Stimulated activated CD4-positive, alpha-beta T cell treated with anti-CD3 and anti-CD28 coated beads, Interleukin-1b, Interleukin-23, amount 100 ng/mL, for 4 hours (primary cell): ENCODE measurements around the gene CFC1.
"Not testable (repeated sequence)": the region's sequence is repeated elsewhere in the genome, so short reads cannot be mapped to it uniquely, and the experiment has no call there.

Experiments
- DNase-seq, 2 donors: peaks; one replicate each; pipeline ENCODE4 v3.0.0-alpha.2; 2020; ENCODE audit warnings: low read depth in 2 of 2

CFC1 gene

DNA sequence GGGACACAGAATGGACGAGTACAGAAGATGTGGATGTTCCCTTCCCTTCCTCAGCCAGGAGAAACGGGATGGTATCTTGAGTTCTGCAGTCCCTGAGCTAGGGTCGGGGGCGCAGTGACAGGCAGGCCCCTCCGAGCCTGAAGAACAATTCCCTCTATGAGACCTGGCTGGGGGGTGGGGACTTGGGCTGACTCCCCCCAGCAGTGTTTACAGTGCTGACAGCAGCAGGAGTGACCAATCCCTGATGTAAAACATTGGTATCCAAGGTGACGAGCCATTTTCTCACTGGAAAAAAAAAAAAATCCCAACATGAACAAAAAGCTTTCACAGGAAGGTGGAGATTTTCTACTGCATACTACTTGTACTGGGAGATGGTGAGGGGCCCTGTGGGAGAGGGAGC is at the start of gene CFC1:
Gene CFC1 (minus strand): TSS at position 183 of the 400 bp plus-strand sequence. CDS start 288 bp downstream, outside the sequence.
- DNase-seq: not testable (repeated sequence)

GRCh38 chr2:130641688-130642087 is 42.3 kb upstream of the CFC1 start:
- DNase-seq: not testable (repeated sequence)

DNA sequence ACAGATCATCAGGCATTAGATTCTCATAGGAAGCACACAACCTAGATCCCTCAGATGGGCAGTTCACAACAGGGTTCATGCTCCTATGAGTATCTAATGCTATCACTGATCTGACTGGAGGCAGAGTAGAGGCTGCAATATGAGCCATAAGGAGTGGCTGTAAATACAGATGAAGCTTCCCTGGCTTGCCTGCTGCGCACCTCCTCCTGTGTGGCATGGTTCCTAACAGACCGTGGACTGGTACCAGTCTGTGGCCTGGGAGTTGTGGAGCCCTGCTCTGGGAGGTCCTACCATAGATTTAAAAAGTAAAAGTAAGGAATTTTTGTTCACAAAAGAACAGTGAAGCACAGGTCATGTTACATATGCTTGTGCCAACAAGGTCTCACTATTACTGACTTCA is 39.6 kb upstream of the CFC1 start:
- DNase-seq: not testable (repeated sequence)

- DNase-seq: not testable (repeated sequence)
Observed at GRCh38 chr2:130628784-130629475, 29.6 kb upstream of the CFC1 start.

GRCh38 chr2:130611140-130611539 is 11.8 kb upstream of the CFC1 start, which contains the start of gene POTEJ:
TSS of gene POTEJ (plus strand) at chr2:130611440. CDS start at chr2:130611533, 93 bp downstream.
- not testable (repeated sequence) for DNase-seq

GRCh38 chr2:130610486-130610885 is 11.1 kb upstream of the CFC1 start:
- DNase-seq: not testable (repeated sequence)

- DNase-seq: not testable (repeated sequence)
Observed at GRCh38 chr2:130609002-130609920, 9.9 kb upstream of the CFC1 start.

DNA sequence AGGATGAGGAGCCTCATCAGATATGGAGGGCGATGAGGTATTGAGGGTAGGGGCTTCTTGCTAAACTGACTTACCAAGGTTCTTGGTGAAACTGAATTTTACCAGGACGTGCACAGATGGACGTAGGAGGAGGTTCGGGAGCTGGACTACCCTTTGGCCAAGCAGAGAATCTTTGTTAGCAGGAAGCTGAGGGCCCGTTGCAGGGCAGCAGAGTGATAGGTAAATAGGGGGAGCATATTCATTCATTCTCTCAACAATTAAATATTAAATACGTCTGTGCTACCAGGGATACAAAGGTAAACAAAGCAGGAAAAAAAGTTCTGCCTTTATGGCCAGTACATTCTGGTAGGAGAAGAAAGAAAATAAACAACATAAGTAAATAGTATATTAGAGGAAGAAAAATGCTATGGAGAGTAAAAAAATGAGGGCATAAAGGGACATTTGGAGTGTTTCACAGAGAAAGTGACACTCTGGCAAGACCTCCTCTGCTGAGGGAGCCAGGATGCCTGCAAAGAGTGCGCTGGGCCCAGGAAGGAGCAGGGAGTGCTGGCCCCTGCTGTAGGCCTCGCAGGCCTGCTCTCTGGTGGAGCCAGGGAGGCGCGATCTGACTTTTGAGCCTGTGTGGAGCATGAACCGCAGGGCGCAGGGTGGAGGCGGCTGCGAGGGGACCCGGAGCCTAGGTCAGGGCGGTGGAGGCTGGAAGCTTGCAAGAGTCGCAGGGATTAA is 9.1 kb upstream of the CFC1 start:
- DNase-seq: not testable (repeated sequence)

DNA sequence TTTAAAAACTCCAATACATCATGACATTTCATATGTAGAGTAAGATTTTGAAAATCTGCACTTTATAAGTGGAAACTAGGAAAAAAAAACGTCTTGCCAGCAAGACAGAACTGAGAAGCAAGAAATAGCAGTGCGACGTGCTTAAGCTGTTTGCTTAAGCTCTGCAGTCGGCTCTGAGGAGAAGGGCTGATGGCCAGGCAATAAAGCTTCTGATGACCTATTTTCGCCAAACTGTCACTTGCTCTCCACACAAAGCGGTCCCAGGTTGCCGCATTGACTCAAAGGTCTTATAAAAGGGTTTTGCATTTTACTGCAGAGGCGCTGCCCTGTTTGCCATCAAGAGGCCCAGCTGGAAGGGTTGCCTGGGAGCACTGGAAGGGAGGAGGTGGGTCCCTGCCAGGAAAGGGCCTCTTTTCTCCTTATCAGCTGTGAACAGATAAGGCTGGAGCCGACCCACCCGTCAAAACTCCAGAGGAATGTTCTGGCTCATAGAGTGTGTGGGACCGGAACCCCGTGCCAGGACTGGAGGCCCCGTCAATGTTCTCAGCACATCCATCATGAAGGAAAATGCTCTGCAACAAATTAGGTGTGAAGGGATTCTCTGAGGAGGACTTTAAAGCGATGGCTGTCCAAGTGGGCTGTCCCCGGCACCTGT is 2.4 kb upstream of the CFC1 start:
- not testable (repeated sequence) for DNase-seq

GRCh38 chr2:130599926-130600325 is 551 bp upstream of the CFC1 start:
- not testable (repeated sequence) for DNase-seq

DNA sequence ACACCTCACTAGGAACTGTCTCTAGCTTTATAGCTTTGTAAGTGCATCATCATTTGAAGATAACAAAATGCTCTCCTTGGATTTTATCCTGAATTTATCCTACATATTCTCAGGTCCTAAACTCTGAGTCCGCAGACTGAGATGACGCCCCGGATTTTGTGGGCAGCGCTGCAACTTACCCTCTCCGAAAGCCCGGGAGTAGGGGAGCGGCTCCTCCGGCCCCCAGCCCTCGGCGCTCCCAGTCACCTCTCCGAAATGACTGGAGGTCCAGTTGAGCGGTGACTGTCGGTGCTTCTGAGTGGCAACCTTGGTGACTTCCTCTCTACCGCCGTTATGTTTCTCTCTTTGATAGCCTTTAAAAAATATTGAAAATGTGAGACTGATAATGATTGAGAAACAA is 912 bp downstream of the CFC1 start:
- DNase-seq: not testable (repeated sequence)

- DNase-seq: not testable (repeated sequence)
Observed at GRCh38 chr2:130597994-130598393, 1.4 kb downstream of the CFC1 start.

DNA sequence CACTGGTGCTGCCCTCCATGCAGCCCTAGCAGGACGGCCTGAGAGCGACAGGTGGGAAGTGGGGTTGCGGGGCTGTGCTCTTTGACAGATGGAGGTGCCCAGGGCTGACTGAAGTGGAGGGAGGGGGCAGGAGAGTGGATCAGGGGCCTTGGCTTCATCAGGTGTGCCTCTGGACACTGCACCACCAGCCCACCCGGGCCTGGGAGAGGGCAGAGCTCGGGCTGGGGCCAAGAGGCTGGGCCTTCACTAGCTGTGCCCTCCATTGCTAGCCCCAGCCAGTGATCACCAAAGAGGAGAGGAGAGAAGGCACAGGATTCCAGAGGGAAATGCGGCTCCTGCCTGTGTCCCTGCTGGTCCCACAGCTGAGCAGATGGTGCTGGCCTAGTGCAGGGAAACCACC is 2.6 kb downstream of the CFC1 start:
- not testable (repeated sequence) for DNase-seq

DNA sequence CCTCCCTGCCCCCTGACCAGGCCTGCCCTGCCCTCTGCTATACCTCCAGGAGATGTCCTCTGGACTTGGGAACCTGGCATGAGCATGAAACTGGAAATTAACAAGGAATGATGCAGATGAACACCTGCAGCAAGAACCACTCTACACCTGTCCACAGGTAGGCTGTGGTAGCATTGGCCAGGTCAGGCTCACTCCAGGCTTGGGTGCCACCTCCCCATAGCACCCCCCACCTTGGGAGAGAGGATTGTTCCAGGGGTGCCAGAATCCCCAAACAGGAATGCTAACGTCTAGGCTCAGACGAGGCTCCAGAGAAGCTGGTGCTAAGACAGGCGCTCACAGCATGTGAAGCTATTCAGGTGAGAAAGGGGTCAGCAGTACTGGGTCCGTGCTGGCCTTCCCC is 5.4 kb downstream of the CFC1 start:
- DNase-seq: not testable (repeated sequence)

DNA sequence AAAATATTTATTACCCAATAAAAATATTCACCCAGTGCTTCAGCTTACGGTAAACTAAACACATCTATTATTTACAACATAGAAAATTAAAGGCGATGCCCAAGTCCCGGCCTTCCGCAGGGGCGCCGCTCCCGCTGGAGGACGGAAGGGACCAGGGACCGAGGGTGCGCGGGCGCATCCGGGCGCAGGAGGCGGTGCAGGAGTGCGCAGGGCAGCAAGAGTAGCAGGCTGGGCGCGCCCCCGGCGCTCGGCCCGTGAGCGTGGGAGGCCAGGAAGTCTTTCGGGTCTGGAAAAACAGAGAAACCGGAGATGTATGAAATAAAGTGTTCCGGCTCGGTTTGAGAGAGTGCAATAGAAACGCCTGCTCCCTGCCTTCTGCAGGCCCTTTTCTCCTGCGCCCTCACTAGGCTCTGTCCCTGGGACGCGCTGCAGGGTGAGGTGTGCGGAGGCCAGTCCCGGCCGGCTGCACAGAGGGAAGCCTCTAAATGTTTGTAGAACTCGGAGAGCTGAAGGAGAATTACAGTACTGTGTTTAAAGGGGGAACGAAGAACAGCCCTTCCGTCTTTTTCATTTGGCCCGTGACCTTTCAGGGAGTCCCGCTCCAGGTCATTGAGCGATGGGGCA is 6.5 kb downstream of the CFC1 start:
- DNase-seq: not testable (repeated sequence)

- not testable (repeated sequence) for DNase-seq
Observed at GRCh38 chr2:130590842-130591359, 8.5 kb downstream of the CFC1 start.

- not testable (repeated sequence) for DNase-seq
Observed at GRCh38 chr2:130590170-130590841, 9.1 kb downstream of the CFC1 start.

DNA sequence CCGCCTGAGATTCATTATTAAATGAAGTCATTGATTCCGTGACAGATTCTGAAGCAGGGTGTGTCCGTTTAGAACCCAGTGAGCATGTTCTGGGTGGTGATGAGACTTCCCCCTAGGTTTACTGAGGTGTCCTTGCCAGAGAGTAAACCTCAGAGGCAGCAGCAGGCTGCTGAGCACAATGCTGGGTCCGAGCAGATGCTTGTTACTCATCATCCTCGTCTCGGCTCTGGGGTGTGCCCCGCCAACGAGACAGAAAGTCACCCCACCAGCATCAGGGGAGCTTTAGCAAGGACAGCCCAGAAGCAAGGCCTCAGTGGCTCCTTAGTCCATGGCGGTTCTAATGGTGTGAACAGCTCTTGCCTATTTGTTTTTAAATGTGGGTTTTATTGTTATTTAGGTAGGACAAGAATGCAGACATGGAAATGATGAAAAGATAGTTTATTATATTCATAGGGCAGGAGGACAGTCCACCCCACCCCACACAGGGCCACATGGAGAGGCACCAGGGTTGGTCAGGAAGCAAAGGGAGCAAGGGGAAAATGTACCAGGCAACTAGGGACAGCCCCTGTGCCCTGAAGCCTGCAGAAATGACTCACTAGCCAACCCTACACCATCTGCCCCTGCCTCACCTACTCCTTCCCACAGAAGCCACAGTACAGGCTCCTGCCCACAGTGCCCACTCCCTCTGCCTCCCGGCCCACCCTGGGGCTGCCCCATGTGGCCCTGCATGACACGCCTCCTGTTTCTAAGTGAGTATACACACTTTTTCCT is 10.5 kb downstream of the CFC1 start:
- not testable (repeated sequence) for DNase-seq

DNA sequence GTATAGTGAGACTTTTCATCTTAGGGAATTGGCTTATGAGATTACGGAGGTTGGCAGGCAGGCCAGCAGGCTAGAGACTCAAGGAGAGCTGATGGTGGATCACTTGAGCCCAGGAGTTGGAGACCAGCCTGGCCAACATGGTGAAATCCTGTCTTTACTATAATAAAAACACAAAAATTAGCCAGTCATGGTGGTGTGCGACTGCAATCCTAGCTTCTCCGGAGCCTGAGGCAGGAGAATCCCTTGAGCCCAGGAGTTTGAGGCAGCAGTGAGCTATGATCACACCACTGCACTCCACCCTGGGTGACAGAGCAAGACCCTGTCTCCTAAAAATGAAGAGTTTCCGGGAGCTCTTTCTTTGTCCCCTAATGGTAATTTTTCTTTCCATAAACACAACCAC is 14.6 kb downstream of the CFC1 start:
- DNase-seq: not testable (repeated sequence)
